Loucy (cell line): ENCODE measurements around the gene PLEKHA7.

ENCODE experiments used
- CTCF ChIP-seq: fragments of 200-600 bp; sonication (generic); conservative IDR thresholded peaks from 2 replicates; pipeline ENCODE4 v1.5.1; 2014; ENCODE audit warnings: mild to moderate bottlenecking, antibody characterized with exemption, low read length
- EZH2phosphoT487 ChIP-seq: fragments of 200-600 bp; IDR thresholded peaks from 2 replicates; pipeline ENCODE4 v1.6.1; 2018; ENCODE audit warnings: antibody characterized with exemption, mild to moderate bottlenecking, moderate library complexity, borderline replicate concordance

GRCh38 chr11:16825968-16826367, 188.2 kb downstream of the PLEKHA7 start:
- TF ChIP-seq CTCF (no peak), EZH2phosphoT487 (no peak)
